PC-9 (cell line): ENCODE measurements around the gene CD27. TPM values are rescaled to one million over a fixed set of nuclear protein-coding genes. Genes with fewer than 3 reads are reported as not detected.

Experiments
- BruUV-seq: library from RNA; stranded (reverse); fragments of 400-500 nt; replicated peaks from 2 replicates; lab custom pipeline; 2021; lab: Mats Ljungman, UMichigan
- CTCF ChIA-PET: fragments of 300-600 bp; sonication (Branson Sonifier 250); formaldehyde crosslinking; loops from one replicate; lab custom pipeline; 2022; ENCODE audit warnings: antibody characterized with exemption; lab: Charles Lee
- POLR2A ChIA-PET: fragments of 300-600 bp; sonication (Branson Sonifier 250); formaldehyde crosslinking; loops from one replicate; lab custom pipeline; 2022; ENCODE audit warnings: antibody characterized with exemption; ENCODE audit not compliant: unreplicated experiment; lab: Charles Lee
- DNase-seq, 2 experiments: peaks; one replicate each; pipeline versions ENCODE4 v3.0.0 to v3.0.0-alpha.2; 2015 to 2022; ENCODE audit warnings: mixed read lengths in 1 of 2
- H2AFZ ChIP-seq: fragments of 200-600 bp; sonication (generic); 2 replicates; pipeline ENCODE4 v1.8.1; 2017; ENCODE audit warnings: antibody characterized with exemption
- H3F3A ChIP-seq: fragments of 200-600 bp; sonication (generic); 2 replicates; pipeline ENCODE4 v1.8.1; 2017; ENCODE audit warnings: antibody characterized with exemption, mild to moderate bottlenecking, low read depth; ENCODE audit not compliant: insufficient read depth
- H3K27ac ChIP-seq: fragments of 200-600 bp; sonication (generic); 2 replicates; pipeline ENCODE4 v1.6.1; 2016; ENCODE audit warnings: mixed run types
- H3K27me3 ChIP-seq: fragments of 200-600 bp; sonication (generic); 2 replicates; pipeline ENCODE4 v1.6.1; 2016; ENCODE audit warnings: low read depth, mixed run types; ENCODE audit not compliant: insufficient read depth
- H3K36me3 ChIP-seq: fragments of 200-600 bp; sonication (generic); 2 replicates; pipeline ENCODE4 v1.6.1; 2016; ENCODE audit warnings: low read depth, mixed run types
- H3K4me1 ChIP-seq: fragments of 200-600 bp; sonication (generic); replicated peaks from 2 replicates; pipeline ENCODE4 v1.6.1; 2016; ENCODE audit warnings: mixed run types; ENCODE audit not compliant: insufficient read depth
- H3K4me2 ChIP-seq: fragments of 200-600 bp; sonication (generic); 2 replicates; pipeline ENCODE4 v1.6.1; 2017; ENCODE audit warnings: mixed run types
- H3K4me3 ChIP-seq: fragments of 200-600 bp; sonication (generic); 2 replicates; pipeline ENCODE4 v1.6.1; 2016; ENCODE audit warnings: mixed run types
- H3K79me2 ChIP-seq: fragments of 200-600 bp; sonication (generic); 2 replicates; pipeline ENCODE4 v1.6.1; 2017; ENCODE audit warnings: low read depth, mixed run types
- H3K9me2 ChIP-seq: fragments of 200-600 bp; sonication (generic); 2 replicates; pipeline ENCODE4 v1.8.1; 2017; ENCODE audit warnings: mild to moderate bottlenecking; ENCODE audit not compliant: insufficient read depth
- H3K9me3 ChIP-seq: fragments of 200-600 bp; sonication (generic); 2 replicates; pipeline ENCODE4 v1.8.1; 2016; ENCODE audit warnings: low read depth; ENCODE audit not compliant: insufficient read depth
- H4K20me1 ChIP-seq: fragments of 200-600 bp; sonication (generic); 2 replicates; pipeline ENCODE4 v1.8.1; 2017; ENCODE audit not compliant: insufficient read depth
- EZH2 ChIP-seq: fragments of 200-600 bp; sonication (generic); IDR thresholded peaks from 2 replicates; pipeline ENCODE4 v1.8.0; 2017; ENCODE audit warnings: antibody characterized with exemption, low read depth
- intact Hi-C: fragments of 100-400 bp; cut with micrococcal nuclease; formaldehyde crosslinking; loops from one replicate; pipeline ENCODE4 v1.10.0; 2022; ENCODE audit not compliant: unreplicated experiment
- total RNA-seq: library from RNA; stranded (reverse); gene quantifications from 2 replicates; pipeline ENCODE4 v1.2.3, GENCODE V29; 2021
- TF ChIP-seq, protein P1 (sequence below): fragments of 200-600 bp; sonication (generic); conservative IDR thresholded peaks from 2 replicates; pipeline ENCODE4 v1.6.1; 2017; ENCODE audit warnings: mixed run types, antibody characterized with exemption, mild to moderate bottlenecking, moderate library complexity

The CD27 gene
- total RNA-seq, 1 experiment from 2014 or later: not detected

- Histone ChIP-seq H3K4me2 (no peak overlapping the region), H4K20me1 (no peaks in the 10 kb centered on the region), H3F3A (no peaks in the 10 kb centered on the region), H3K4me3 (no peak overlapping the region), H3K9me2 (no peaks in the 10 kb centered on the region), H3K27me3 (no peaks in the 10 kb centered on the region), H2AFZ (no peak overlapping the region), H3K4me1 (no peaks in the 10 kb centered on the region), H3K36me3 (no peaks in the 10 kb centered on the region), H3K79me2 (no peaks in the 10 kb centered on the region), H3K27ac (no peak overlapping the region), H3K9me3 (no peaks in the 10 kb centered on the region)
- TF ChIP-seq, protein P1, sequence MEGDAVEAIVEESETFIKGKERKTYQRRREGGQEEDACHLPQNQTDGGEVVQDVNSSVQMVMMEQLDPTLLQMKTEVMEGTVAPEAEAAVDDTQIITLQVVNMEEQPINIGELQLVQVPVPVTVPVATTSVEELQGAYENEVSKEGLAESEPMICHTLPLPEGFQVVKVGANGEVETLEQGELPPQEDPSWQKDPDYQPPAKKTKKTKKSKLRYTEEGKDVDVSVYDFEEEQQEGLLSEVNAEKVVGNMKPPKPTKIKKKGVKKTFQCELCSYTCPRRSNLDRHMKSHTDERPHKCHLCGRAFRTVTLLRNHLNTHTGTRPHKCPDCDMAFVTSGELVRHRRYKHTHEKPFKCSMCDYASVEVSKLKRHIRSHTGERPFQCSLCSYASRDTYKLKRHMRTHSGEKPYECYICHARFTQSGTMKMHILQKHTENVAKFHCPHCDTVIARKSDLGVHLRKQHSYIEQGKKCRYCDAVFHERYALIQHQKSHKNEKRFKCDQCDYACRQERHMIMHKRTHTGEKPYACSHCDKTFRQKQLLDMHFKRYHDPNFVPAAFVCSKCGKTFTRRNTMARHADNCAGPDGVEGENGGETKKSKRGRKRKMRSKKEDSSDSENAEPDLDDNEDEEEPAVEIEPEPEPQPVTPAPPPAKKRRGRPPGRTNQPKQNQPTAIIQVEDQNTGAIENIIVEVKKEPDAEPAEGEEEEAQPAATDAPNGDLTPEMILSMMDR: no peak
- no peak for TF ChIP-seq EZH2
- ChIA-PET POLR2A (no interaction called here), CTCF (no interaction called here)
- BruUV-seq: no TSS peak
- no peak for DNase-seq
- intact Hi-C loops: no loop called here
These were observed 6.4 kb upstream of the CD27 start for GRCh38 chr12:6438345-6438744.

DNA sequence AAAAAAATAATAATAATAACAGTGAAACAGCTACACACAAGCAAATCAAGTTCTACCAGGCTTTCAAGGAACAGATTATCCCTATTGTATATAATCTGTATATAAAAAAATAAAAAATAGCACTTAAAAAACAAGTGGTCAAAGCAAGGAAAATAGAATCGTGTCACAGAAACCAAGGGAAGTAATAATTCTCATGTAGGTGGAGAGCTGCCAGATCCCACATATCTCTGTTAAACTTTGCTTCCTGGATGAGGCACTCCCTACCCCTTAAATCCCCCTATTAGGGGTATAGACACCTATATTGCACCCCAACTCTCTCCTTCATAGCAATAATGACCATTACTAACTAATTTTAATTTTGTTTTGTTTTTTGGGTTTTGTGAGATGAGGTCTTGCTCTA lies 4.4 kb upstream of the CD27 start:
- H3K4me2 ChIP-seq: no peak overlapping the region
- no peaks in the 10 kb centered on the region for H3K79me2 ChIP-seq
- H3K9me2 ChIP-seq: no peaks in the 10 kb centered on the region
- BruUV-seq: no TSS peak
- H3K27ac ChIP-seq: no peak overlapping the region
- H2AFZ ChIP-seq: no peak overlapping the region
- H4K20me1 ChIP-seq: no peaks in the 10 kb centered on the region
- no peaks in the 10 kb centered on the region for H3F3A ChIP-seq
- no peak for DNase-seq
- no peaks in the 10 kb centered on the region for H3K27me3 ChIP-seq
- H3K4me3 ChIP-seq: no peak overlapping the region
- POLR2A ChIA-PET: no interaction called here
- CTCF ChIA-PET: interaction anchor here (0.5 kb wide), 1 partner anchor 33 kb away, joined by 4 read pairs; no protein-coding TSS in a partner anchor
- no peaks in the 10 kb centered on the region for H3K36me3 ChIP-seq
- intact Hi-C loops: no loop called here
- H3K4me1 ChIP-seq: no peaks in the 10 kb centered on the region
- no peaks in the 10 kb centered on the region for H3K9me3 ChIP-seq
- TF ChIP-seq EZH2: no peak
- TF ChIP-seq, protein P1: no peak

- H3K9me3 ChIP-seq: no peaks in the 10 kb centered on the region
- no peak for TF ChIP-seq EZH2
- TF ChIP-seq, protein P1: no peak
- intact Hi-C loops: no loop called here
- H3K4me1 ChIP-seq: no peaks in the 10 kb centered on the region
- H3K4me3 ChIP-seq: no peak overlapping the region
- no peak overlapping the region for H3K27ac ChIP-seq
- no peaks in the 10 kb centered on the region for H4K20me1 ChIP-seq
- DNase-seq: no peak
- H3K4me2 ChIP-seq: no peak overlapping the region
- H3F3A ChIP-seq: no peaks in the 10 kb centered on the region
- CTCF ChIA-PET: interaction anchor here (0.5 to 0.6 kb wide), 2 partner anchors 9 to 182 kb away, joined by 4 to 23 read pairs; no protein-coding TSS in a partner anchor
- no peaks in the 10 kb centered on the region for H3K27me3 ChIP-seq
- H3K9me2 ChIP-seq: no peaks in the 10 kb centered on the region
- BruUV-seq: no TSS peak
- H2AFZ ChIP-seq: no peak overlapping the region
- no peaks in the 10 kb centered on the region for H3K36me3 ChIP-seq
- POLR2A ChIA-PET: interaction anchor here (0.5 to 0.8 kb wide), 2 partner anchors 91 to 95 kb away, joined by 5 to 7 read pairs; partner anchors contain the start of gene GAPDH
- no peaks in the 10 kb centered on the region for H3K79me2 ChIP-seq
These were observed 1.9 kb upstream of the CD27 start for GRCh38 chr12:6442836-6443235.
